ENCODE data around the gene FAM72B.
"Not testable (repeated sequence)": the region's sequence is repeated elsewhere in the genome, so short reads cannot be mapped to it uniquely, and the experiment has no call there.

The FAM72B gene

DNA sequence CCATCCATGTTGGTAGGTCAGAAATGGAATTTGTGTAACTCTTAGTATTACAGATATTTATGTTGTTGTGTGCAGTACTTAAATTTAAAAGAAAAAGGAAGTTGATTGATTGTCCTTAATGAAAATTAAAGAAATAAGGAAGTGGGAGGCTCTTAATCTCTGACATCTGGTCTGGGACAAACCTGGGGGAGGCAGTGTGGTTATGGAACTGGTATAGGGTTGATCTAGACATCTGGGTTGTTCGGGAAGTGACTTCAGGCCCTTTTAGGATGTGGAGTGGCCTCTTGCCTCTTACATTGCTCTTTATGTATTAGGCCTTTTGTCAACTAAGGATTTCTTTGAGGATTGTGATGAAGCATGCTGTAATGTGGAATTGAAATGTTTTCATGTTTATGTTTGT is 16.1 kb upstream of the FAM72B start:
- DNase-seq (ENCODE audit: low read depth), result not testable (repeated sequence)

DNA sequence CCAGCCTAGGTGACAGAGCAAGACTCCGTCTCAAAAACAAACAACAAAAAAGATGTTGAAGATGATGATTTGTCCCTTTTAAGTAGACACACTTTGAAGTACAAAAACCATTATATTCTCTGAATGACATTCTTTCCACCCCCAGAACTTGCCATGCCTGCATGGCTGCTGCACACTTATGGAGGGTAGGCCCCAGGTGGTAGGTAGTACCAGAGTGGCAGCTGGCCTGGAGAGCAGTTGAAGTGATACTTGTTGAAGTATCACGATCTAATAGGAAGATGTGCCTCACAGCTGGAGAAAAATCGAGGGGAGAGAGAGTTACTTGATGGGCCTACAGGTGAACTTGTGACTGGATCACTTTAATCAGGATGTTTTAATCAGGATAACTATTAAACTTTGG is 15.6 kb upstream of the FAM72B start:
- DNase-seq (ENCODE audit: low read depth), result not testable (repeated sequence)

DNA sequence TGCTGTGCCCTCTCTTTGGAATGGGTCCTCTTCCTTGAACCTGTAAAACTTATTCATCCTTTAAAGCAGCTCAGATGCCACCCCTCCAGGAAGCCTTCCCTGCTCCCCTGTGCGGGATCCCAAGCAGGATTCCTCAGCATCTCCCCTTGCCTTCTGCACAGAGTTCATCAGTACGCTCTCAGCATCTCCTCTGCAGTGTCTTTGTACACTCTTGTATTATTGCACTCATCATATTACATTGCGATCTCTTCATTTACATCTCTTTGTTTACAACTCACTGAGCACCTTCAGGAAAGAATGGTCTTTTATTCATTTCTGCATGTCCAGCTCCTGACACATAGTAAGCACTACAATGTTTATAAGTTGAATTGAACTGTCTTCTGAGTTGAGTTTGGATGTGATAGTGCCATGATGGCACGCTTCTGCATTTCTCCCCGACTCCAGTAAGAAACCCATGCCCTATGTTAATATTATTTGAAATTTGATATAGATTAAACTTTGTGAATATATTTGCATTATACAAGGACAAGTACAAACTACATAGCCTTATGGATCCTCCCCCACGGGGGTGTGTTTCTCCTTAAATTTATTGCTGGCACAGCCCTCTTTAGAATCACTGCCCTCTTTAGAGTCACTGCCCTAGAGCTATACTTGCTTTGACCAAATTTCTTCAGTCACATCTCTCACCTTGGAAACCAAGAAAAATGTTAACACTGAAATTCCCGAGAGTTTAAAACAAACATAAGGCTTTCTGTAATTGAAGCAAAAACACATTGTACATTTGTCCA is 13.1 kb upstream of the FAM72B start:
- not testable (repeated sequence) for DNase-seq (ENCODE audit: low read depth)

GRCh38 chr1:121192512-121192911 is 8.4 kb upstream of the FAM72B start:
- DNase-seq (ENCODE audit: low read depth), result not testable (repeated sequence)

DNA sequence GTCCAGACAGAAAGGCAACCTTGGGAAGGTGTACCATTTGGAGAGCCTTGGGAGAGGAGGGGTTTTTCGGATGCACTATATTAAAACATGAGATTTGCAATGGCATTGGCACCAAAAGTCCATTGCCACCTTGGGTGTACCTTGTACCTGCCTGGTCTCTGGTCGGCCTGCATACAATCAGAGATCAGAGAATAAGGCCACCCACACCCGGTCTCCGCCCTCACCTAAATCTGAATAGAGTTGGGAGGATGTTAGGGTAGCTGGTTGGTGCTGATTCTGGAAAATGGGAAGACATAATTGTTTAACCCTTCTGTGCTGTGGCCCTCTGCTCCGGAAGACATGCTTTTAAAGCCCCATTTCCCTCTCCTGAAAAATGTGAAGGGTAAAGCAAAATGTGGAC is 3.8 kb upstream of the FAM72B start:
- not testable (repeated sequence) for DNase-seq (ENCODE audit: low read depth)

GRCh38 chr1:121186191-121186590 is 2.1 kb upstream of the FAM72B start:
- DNase-seq (ENCODE audit: low read depth), result not testable (repeated sequence)

- DNase-seq (ENCODE audit: low read depth), result not testable (repeated sequence)
Measured at GRCh38 chr1:121185140-121185708, 1.1 kb upstream of the FAM72B start.

- not testable (repeated sequence) for DNase-seq (ENCODE audit: low read depth)
Measured at GRCh38 chr1:121183867-121184266, 273 bp downstream of the FAM72B start.

DNA sequence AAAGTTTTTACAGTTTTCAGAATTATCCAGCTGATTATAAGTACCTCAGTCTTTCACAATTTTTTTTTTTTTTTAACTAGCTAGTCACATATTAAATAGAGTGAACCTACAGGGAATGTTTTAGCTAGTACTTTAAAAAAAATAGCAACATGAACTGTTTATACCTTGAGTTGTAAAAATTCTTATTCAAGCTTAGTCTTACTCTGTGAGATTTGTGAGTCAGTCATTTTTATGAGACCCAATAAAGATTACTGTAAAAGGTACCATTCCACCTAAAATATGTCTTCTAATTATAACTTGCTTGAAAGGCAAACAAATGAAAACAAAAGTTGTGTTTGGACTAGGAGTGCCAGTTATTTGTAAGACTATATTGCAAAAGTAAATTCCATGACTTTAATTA is 5.9 kb downstream of the FAM72B start:
- not testable (repeated sequence) for DNase-seq (ENCODE audit: low read depth)

DNA sequence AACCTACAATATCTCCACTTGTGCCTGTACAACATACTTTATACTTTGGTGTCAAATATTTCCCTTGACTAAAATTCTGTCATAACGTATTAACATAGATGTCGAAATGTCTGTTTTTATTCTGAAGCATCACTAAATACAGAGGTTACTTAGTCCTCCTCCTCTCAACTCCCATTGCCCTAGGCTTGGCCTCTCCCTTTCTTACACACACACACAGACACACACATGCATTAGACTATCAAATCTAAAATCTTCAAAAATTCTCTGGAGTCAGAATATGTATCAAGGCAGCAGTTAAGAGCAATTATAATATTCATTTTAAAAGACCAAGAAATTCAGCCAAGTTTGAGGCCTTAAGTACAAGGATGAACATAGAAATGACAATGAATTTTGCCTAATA is 7.5 kb downstream of the FAM72B start:
- not testable (repeated sequence) for DNase-seq (ENCODE audit: low read depth)

GRCh38 chr1:121168152-121168668 is 15.9 kb downstream of the FAM72B start:
- not testable (repeated sequence) for DNase-seq (ENCODE audit: low read depth)

GRCh38 chr1:121167225-121167738 is 16.9 kb downstream of the FAM72B start:
- DNase-seq (ENCODE audit: low read depth), result not testable (repeated sequence)

DNA sequence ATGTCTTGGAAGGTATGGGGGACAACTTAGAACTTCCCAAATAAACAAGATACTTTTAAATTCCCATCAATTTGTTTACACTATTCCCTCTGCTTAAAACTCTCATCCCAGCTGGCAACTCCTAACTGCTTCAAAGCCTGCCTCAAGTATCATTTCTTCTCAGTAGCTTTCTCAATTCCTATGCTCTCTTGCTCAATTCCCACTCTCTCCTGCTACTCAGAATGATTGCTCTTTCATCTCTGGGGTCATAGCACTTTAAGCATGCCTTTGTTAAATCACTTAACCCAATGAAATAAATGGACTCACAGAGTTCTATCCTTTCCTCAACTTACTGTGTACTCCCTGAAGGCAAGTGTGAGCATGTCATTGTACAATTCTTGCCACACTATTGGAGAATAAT is 18.8 kb downstream of the FAM72B start:
- not testable (repeated sequence) for DNase-seq (ENCODE audit: low read depth)

DNA sequence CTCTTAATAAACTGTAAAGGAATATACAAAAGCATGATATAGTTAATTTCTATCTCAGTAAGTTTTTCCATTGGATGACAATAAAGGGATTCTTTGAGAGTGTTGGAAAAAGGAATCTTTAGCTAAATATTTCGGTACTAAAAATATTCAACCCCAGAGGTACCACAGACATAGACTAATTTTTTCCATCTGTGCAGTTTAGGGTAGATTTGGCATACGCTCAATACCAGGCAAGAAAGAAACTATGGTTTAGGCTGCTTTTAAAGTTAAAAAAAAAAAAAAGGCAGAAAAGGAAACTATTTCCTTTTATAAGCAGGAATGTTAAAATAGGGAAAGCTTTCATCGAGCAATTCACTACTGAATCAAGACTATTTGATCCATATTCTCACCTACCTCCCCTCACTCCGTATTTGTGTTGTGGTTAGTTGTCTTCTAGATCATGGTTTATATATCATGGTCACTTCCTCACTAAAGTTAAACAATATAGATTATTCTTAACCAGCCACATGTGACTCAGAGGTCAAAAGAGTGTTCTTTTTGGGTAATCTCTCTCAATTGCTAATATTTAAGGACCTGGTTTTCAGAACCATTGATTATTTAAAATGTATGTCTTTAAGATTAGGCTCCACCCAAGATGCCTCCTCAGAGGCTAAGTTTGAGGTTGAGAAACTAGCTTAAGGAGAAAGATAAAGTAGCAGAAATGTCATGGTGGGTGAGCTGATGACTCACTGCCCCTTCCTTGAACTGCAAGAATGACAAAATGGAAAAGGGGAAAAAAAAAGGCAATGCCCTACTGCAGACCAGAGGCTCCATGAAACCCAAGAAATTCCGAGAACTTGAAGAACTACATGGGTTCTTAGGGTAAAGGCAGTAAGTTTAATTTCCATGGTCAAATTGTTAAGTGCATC is 20.0 kb downstream of the FAM72B start:
- peak; percentile 38 for DNase-seq (ENCODE audit: low read depth)

GRCh38 chr1:121161199-121161901 is 22.8 kb downstream of the FAM72B start:
- DNase-seq (ENCODE audit: low read depth), result not testable (repeated sequence)

GRCh38 chr1:121160118-121160517 is 24.0 kb downstream of the FAM72B start:
- not testable (repeated sequence) for DNase-seq (ENCODE audit: low read depth)

- DNase-seq (ENCODE audit: low read depth), result not testable (repeated sequence)
Measured at GRCh38 chr1:121157609-121158008, 26.5 kb downstream of the FAM72B start.

DNA sequence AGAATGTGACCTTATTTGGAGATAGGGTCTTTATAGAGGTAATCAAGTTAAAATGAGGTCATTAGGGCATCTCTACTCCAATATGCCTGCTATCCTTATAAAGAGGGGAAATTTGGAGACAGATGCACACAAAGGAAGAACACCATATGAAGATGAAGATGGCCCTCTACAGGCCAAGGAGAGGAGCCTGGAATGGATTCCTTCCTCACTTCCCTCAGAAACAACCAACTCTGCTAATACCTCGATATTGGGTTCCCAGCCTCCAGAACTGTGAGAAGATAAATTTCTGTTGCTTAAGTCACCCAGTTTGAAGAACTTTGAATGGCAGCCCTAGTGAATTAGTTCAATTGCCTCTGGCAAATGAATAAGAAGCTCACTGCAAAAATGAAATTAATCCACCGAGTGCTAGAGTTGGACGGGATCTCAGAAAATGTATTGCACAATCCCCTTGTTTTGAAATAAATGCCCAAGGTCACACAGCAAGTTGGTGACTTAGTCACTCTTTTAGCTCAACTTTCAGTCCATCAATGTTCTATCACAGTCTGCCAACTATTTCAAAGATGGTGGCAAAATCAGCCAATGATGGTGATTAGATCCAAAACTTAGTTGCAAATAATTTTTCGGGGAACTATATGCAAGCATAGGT is 27.1 kb downstream of the FAM72B start:
- not testable (repeated sequence) for DNase-seq (ENCODE audit: low read depth)

- not testable (repeated sequence) for DNase-seq (ENCODE audit: low read depth)
Measured at GRCh38 chr1:121155671-121156358, 28.3 kb downstream of the FAM72B start.

DNA sequence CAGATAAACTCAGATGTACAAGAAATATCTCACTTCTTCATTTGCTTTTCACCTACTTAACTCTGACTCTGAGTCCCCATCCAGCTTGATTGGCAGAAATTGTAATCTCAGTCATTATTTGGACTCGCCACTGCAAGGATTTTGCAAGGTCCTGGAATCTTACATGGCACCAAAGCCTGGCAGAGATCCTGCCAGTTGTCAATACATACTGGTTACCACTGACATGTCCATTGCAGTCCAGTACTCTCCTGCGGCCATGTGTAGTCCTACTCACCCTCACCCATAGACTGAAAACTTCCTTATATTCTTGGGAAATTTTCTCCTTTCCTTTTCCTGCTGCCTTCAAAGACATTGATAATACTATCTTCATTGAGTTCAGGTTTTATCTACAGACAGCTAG is 29.3 kb downstream of the FAM72B start:
- DNase-seq (ENCODE audit: low read depth), result not testable (repeated sequence)

Measured in fibroblast of the conjunctiva (primary cell).